ENCODE results near the gene SEC23IP.

DNA sequence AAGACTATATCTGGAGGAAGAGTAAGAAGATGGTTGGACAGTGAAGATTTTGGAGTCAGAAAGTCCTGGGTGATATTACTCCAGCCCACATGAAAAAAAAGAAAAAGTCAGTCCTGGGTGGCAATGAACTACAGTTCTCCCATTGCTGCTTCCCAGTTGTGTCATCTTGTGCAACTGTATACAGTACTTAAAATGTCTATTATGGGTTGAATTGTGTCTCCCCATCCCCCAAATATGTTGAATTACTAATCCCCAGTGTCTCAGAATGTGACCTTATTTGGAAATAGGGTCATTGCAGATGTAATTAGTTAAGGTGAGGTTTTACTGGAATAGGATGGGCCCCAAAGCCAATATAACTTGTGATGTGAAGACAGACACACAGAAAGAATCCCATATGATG lies 15.6 kb downstream of the SEC23IP start:
- no peak for TF ChIP-seq POLR2A (IDR thresholded peaks at IDR 0.05; ENCODE audit: low read depth, low read length)
- no peak for TF ChIP-seq CTCF (IDR thresholded peaks at IDR 0.05; ENCODE audit: extremely low read depth in 1 of 2, insufficient read depth in 1 of 2, low read depth in 1 of 2, low read length in 2 of 2)
- TF ChIP-seq POLR2AphosphoS5 (IDR thresholded peaks at IDR 0.05; ENCODE audit: insufficient read depth, low read depth, low read length) = no peak
- no peak for TF ChIP-seq EZH2 (IDR thresholded peaks at IDR 0.05; ENCODE audit: borderline replicate concordance, low read depth, low read length, severe bottlenecking)
- no peak for TF ChIP-seq MYC (IDR thresholded peaks at IDR 0.05; ENCODE audit: low read depth, low read length)

All from endothelial cell of umbilical vein (primary cell).